ENCODE data around the gene SLTM.
"Not testable (repeated sequence)": the region's sequence is repeated elsewhere in the genome, so short reads cannot be mapped to it uniquely, and the experiment has no call there.

The SLTM gene

GRCh38 chr15:58873267-58873666, 60.2 kb downstream of the SLTM start:
- DNase-seq = no peak

GRCh38 chr15:58870451-58870850, 63.0 kb downstream of the SLTM start:
- DNase-seq = no peak

GRCh38 chr15:58867926-58868325, 65.6 kb downstream of the SLTM start:
- DNase-seq = no peak

- DNase-seq = no peak
Measured at GRCh38 chr15:58865425-58865880, 68.0 kb downstream of the SLTM start.

- no peak for DNase-seq
Measured at GRCh38 chr15:58864602-58865424, 68.7 kb downstream of the SLTM start.

GRCh38 chr15:58862326-58862725, 71.2 kb downstream of the SLTM start:
- DNase-seq = no peak

GRCh38 chr15:58856621-58857020, 76.9 kb downstream of the SLTM start:
- DNase-seq = not testable (repeated sequence)

GRCh38 chr15:58856086-58856485, 77.4 kb downstream of the SLTM start:
- DNase-seq = no peak

GRCh38 chr15:58854593-58854992, 78.9 kb downstream of the SLTM start:
- DNase-seq = no peak

GRCh38 chr15:58852347-58852746, 81.1 kb downstream of the SLTM start:
- DNase-seq = no peak

- DNase-seq = not testable (repeated sequence)
Measured at GRCh38 chr15:58851205-58851604, 82.3 kb downstream of the SLTM start.

GRCh38 chr15:58842713-58843396, 90.6 kb downstream of the SLTM start:
- DNase-seq = no peak

- no peak for DNase-seq
Measured at GRCh38 chr15:58840048-58840447, 93.4 kb downstream of the SLTM start.

GRCh38 chr15:58839485-58839884, 94.0 kb downstream of the SLTM start:
- no peak for DNase-seq

- DNase-seq = not testable (repeated sequence)
Measured at GRCh38 chr15:58833681-58834426, 99.6 kb downstream of the SLTM start.

GRCh38 chr15:58830556-58830955, 102.9 kb downstream of the SLTM start:
- DNase-seq = no peak

All from NCI-H2081 (cell line).